Spinal cord (tissue), 10 donors: ENCODE data around the gene C1QTNF7. TPM values are rescaled to one million over a fixed set of nuclear protein-coding genes. Genes with fewer than 3 reads are reported as not detected.

Experiments used
- DNase-seq, 6 donors: peaks; one replicate each; pipeline versions ENCODE4 v3.0.0 to v3.0.0-alpha.2; 2013 to 2015; ENCODE audit warnings: low spot score in 6 of 6, low read depth in 4 of 6
- H3K27ac ChIP-seq: one replicate; pipeline ENCODE4 v1.5.1; 2013; ENCODE audit warnings: low read depth, low read length, control low read depth
- H3K27me3 ChIP-seq: one replicate; pipeline ENCODE4 v1.6.1; 2013; ENCODE audit warnings: low read length; ENCODE audit not compliant: control insufficient read depth, insufficient read depth
- H3K36me3 ChIP-seq: one replicate; pipeline ENCODE4 v1.6.1; 2013; ENCODE audit warnings: low read length; ENCODE audit not compliant: control insufficient read depth, insufficient read depth
- H3K4me1 ChIP-seq: one replicate; pipeline ENCODE4 v1.6.1; 2013; ENCODE audit warnings: low read length; ENCODE audit not compliant: control insufficient read depth, insufficient read depth
- H3K4me3 ChIP-seq: one replicate; pipeline ENCODE4 v1.5.1; 2013; ENCODE audit warnings: low read depth, low read length, control low read depth
- H3K9me3 ChIP-seq: one replicate; pipeline ENCODE4 v1.6.1; 2013; ENCODE audit warnings: low read length; ENCODE audit not compliant: control insufficient read depth, insufficient read depth
- WGBS: methylation state at CpG from one replicate; pipeline ENCODE4 v1.1.5; 2013; ENCODE audit warnings: missing lambda C conversion rate; ENCODE audit not compliant: insufficient coverage; 5-methylcytosine and 5-hydroxymethylcytosine counted together
- polyA plus RNA-seq, 2 donors: library from polyadenylated mRNA; unstranded; fragments of 120-200 nt; gene quantifications; one replicate each; pipeline ENCODE4 v1.2.1, GENCODE V29; 2013; ENCODE audit not compliant: insufficient read length in 2 of 2
- total RNA-seq, 2 donors: library from RNA; depleted of rRNA in 1 of 2; stranded (reverse); fragments of 120-200 nt in 1 of 2; fragments of >200 nt in 1 of 2; gene quantifications; one replicate each; pipeline versions ENCODE4 v1.2.3 to v1.2.4, GENCODE V29; 2013 to 2014
- donor health status: healthy.

Gene C1QTNF7
- total and polyA plus RNA-seq, 4 donors, result 0.54 to 8.4 (median 1.6) TPM

- no peak overlapping the region for H3K4me3 ChIP-seq
- H3K4me1 ChIP-seq, result no peaks in the 10 kb centered on the region
- DNase-seq, result no peak
- no peaks in the 10 kb centered on the region for H3K36me3 ChIP-seq
- 45% methylated on average over 2 of the region's 4 CpGs for WGBS
- H3K27ac ChIP-seq, result no peak overlapping the region
- no peaks in the 10 kb centered on the region for H3K27me3 ChIP-seq
- no peaks in the 10 kb centered on the region for H3K9me3 ChIP-seq
Observed at GRCh38 chr4:15395311-15395710, 32.5 kb upstream of the C1QTNF7 start.

- no peaks in the 10 kb centered on the region for H3K36me3 ChIP-seq
- 43% methylated on average over 1 of the region's 4 CpGs for WGBS
- H3K4me1 ChIP-seq, result no peaks in the 10 kb centered on the region
Observed at GRCh38 chr4:15396157-15396800, 31.6 kb upstream of the C1QTNF7 start.

GRCh38 chr4:15398001-15398400 lies 29.8 kb upstream of the C1QTNF7 start:
- Histone ChIP-seq H3K4me3 (no peak overlapping the region), H3K36me3 (no peaks in the 10 kb centered on the region), H3K9me3 (no peaks in the 10 kb centered on the region), H3K27ac (no peak overlapping the region), H3K27me3 (no peaks in the 10 kb centered on the region), H3K4me1 (no peaks in the 10 kb centered on the region)
- WGBS, result 56% methylated on average over 3 of the region's 3 CpGs
- DNase-seq, result no peak

More at GRCh38 chr4:15396157-15396800, 31.6 kb upstream of the C1QTNF7 start:
- Histone ChIP-seq H3K9me3 (no peaks in the 10 kb centered on the region), H3K27me3 (no peaks in the 10 kb centered on the region), H3K4me3 (no peak overlapping the region), H3K27ac (no peak overlapping the region)
- DNase-seq, result no peak

GRCh38 chr4:15398732-15399131 lies 29.1 kb upstream of the C1QTNF7 start:
- WGBS, result 25% methylated on average over 1 of the region's 4 CpGs
- H3K36me3 ChIP-seq, result no peaks in the 10 kb centered on the region

GRCh38 chr4:15400226-15400625 lies 27.6 kb upstream of the C1QTNF7 start:
- Histone ChIP-seq H3K27me3 (no peaks in the 10 kb centered on the region), H3K27ac (no peak overlapping the region), H3K4me3 (no peak overlapping the region), H3K36me3 (no peaks in the 10 kb centered on the region), H3K4me1 (no peaks in the 10 kb centered on the region), H3K9me3 (no peaks in the 10 kb centered on the region)
- DNase-seq, result no peak
- WGBS, result no CpG with 5 or more reads among the region's 3 CpGs

More at GRCh38 chr4:15398732-15399131, 29.1 kb upstream of the C1QTNF7 start:
- Histone ChIP-seq H3K9me3 (no peaks in the 10 kb centered on the region), H3K27me3 (no peaks in the 10 kb centered on the region), H3K27ac (no peak overlapping the region), H3K4me1 (no peaks in the 10 kb centered on the region), H3K4me3 (no peak overlapping the region)
- no peak for DNase-seq

- Histone ChIP-seq H3K27ac (no peak overlapping the region), H3K27me3 (no peaks in the 10 kb centered on the region), H3K4me3 (no peak overlapping the region), H3K9me3 (no peaks in the 10 kb centered on the region), H3K4me1 (no peaks in the 10 kb centered on the region), H3K36me3 (no peaks in the 10 kb centered on the region)
- DNase-seq, result no peak
- 90% methylated on average over 2 of the region's 9 CpGs for WGBS
Observed at GRCh38 chr4:15400981-15401671, 26.7 kb upstream of the C1QTNF7 start.

- DNase-seq, result no peak
- H3K27me3 ChIP-seq, result no peaks in the 10 kb centered on the region
- WGBS, result 60% methylated on average over 1 of the region's 2 CpGs
- H3K4me1 ChIP-seq, result no peaks in the 10 kb centered on the region
- no peaks in the 10 kb centered on the region for H3K36me3 ChIP-seq
- no peak overlapping the region for H3K4me3 ChIP-seq
- H3K27ac ChIP-seq, result no peak overlapping the region
- H3K9me3 ChIP-seq, result no peaks in the 10 kb centered on the region
Observed at GRCh38 chr4:15402146-15402545, 25.7 kb upstream of the C1QTNF7 start.

- no peak overlapping the region for H3K27ac ChIP-seq
- H3K4me3 ChIP-seq, result no peak overlapping the region
- 68% methylated on average over 2 of the region's 2 CpGs for WGBS
- no peaks in the 10 kb centered on the region for H3K36me3 ChIP-seq
- DNase-seq, result no peak
- no peaks in the 10 kb centered on the region for H3K4me1 ChIP-seq
- H3K27me3 ChIP-seq, result no peaks in the 10 kb centered on the region
- no peaks in the 10 kb centered on the region for H3K9me3 ChIP-seq
Observed at GRCh38 chr4:15402974-15403373, 24.9 kb upstream of the C1QTNF7 start.

- Histone ChIP-seq H3K36me3 (no peaks in the 10 kb centered on the region), H3K27me3 (no peaks in the 10 kb centered on the region), H3K27ac (no peak overlapping the region), H3K4me1 (no peaks in the 10 kb centered on the region), H3K9me3 (no peaks in the 10 kb centered on the region), H3K4me3 (no peak overlapping the region)
- WGBS, result 70% methylated on average over 4 of the region's 4 CpGs
- DNase-seq, result no peak
Observed at GRCh38 chr4:15405018-15405417, 22.8 kb upstream of the C1QTNF7 start.

GRCh38 chr4:15410750-15411149 lies 17.1 kb upstream of the C1QTNF7 start:
- no peak for DNase-seq
- Histone ChIP-seq H3K9me3 (no peaks in the 10 kb centered on the region), H3K4me3 (no peak overlapping the region), H3K27me3 (no peaks in the 10 kb centered on the region), H3K27ac (no peak overlapping the region), H3K4me1 (no peaks in the 10 kb centered on the region), H3K36me3 (no peaks in the 10 kb centered on the region)
- WGBS, result 41% methylated on average over 2 of the region's 6 CpGs
